ENCODE data around the gene TNFAIP8L2. TPM values are rescaled to one million over a fixed set of nuclear protein-coding genes. Genes with fewer than 3 reads are reported as not detected.
A peak's percentile ranks its signal among the peaks of the same experiment; 100 is the strongest.
"Not testable (repeated sequence)": the region's sequence is repeated elsewhere in the genome, so short reads cannot be mapped to it uniquely, and the experiment has no call there.

Gene TNFAIP8L2
- total RNA-seq, 1 experiment from 2014 or later: not detected

- peak; percentile 24 for DNase-seq (ENCODE audit: low read depth)
Observed at GRCh38 chr1:151146072-151146411, 10.4 kb upstream of the TNFAIP8L2 start.

- DNase-seq (ENCODE audit: low read depth): peak; percentile 93
Observed at GRCh38 chr1:151146412-151147131, 9.9 kb upstream of the TNFAIP8L2 start, which contains the start of gene SEMA6C. SEMA6C (minus strand) TSS chr1:151146631; CDS start chr1:151142621, 4,010 bp downstream.

- DNase-seq (ENCODE audit: low read depth): no peak
Observed at GRCh38 chr1:151147132-151147503, 9.3 kb upstream of the TNFAIP8L2 start.

GRCh38 chr1:151147665-151148064 lies 8.8 kb upstream of the TNFAIP8L2 start:
- no peak for DNase-seq (ENCODE audit: low read depth)

- no peak for DNase-seq (ENCODE audit: low read depth)
Observed at GRCh38 chr1:151157067-151157531, 650 bp downstream of the TNFAIP8L2 start.

GRCh38 chr1:151158326-151158725 lies 1.9 kb downstream of the TNFAIP8L2 start:
- DNase-seq (ENCODE audit: low read depth): no peak

GRCh38 chr1:151158751-151159251 lies 2.4 kb downstream of the TNFAIP8L2 start:
- no peak for DNase-seq (ENCODE audit: low read depth)

- DNase-seq (ENCODE audit: low read depth): no peak
Observed at GRCh38 chr1:151159373-151159772, 2.9 kb downstream of the TNFAIP8L2 start.

GRCh38 chr1:151164732-151165280 lies 8.4 kb downstream of the TNFAIP8L2 start:
- no peak for DNase-seq (ENCODE audit: low read depth)

- DNase-seq (ENCODE audit: low read depth): peak; percentile 26
Observed at GRCh38 chr1:151165281-151165737, 8.9 kb downstream of the TNFAIP8L2 start.

- DNase-seq (ENCODE audit: low read depth): peak; percentile 99
Observed at GRCh38 chr1:151165738-151166504, 9.5 kb downstream of the TNFAIP8L2 start, which contains the start of the genes LYSMD1 and SCNM1. LYSMD1 (minus strand) TSS chr1:151165902; CDS start chr1:151165258, 644 bp downstream. SCNM1 (plus strand) TSS chr1:151166144; CDS start chr1:151166153, 9 bp downstream.

- DNase-seq (ENCODE audit: low read depth): peak; percentile 78
Observed at GRCh38 chr1:151166505-151166956, 10.1 kb downstream of the TNFAIP8L2 start.

- DNase-seq (ENCODE audit: low read depth): no peak
Observed at GRCh38 chr1:151167116-151167515, 10.7 kb downstream of the TNFAIP8L2 start.

- DNase-seq (ENCODE audit: low read depth): no peak
Observed at GRCh38 chr1:151171190-151171589, 14.7 kb downstream of the TNFAIP8L2 start.

- DNase-seq (ENCODE audit: low read depth): no peak
Observed at GRCh38 chr1:151175041-151175741, 18.7 kb downstream of the TNFAIP8L2 start.

GRCh38 chr1:151175863-151176262 lies 19.4 kb downstream of the TNFAIP8L2 start, which contains the start of gene TMOD4:
TMOD4 (minus strand) TSS chr1:151175981; CDS start chr1:151174875, 1,106 bp downstream.
- no peak for DNase-seq (ENCODE audit: low read depth)

- DNase-seq (ENCODE audit: low read depth): no peak
Observed at GRCh38 chr1:151176514-151177045, 20.1 kb downstream of the TNFAIP8L2 start.

GRCh38 chr1:151184211-151184610 lies 27.8 kb downstream of the TNFAIP8L2 start:
- no peak for DNase-seq (ENCODE audit: low read depth)

GRCh38 chr1:151187205-151187604 lies 30.8 kb downstream of the TNFAIP8L2 start:
- no peak for DNase-seq (ENCODE audit: low read depth)

- DNase-seq (ENCODE audit: low read depth): not testable (repeated sequence)
Observed at GRCh38 chr1:151188667-151189066, 32.2 kb downstream of the TNFAIP8L2 start.
